GM20000 (cell line): ENCODE data around the gene DDAH2.

ENCODE experiments used
- DNase-seq: peaks from one replicate; pipeline ENCODE4 v3.0.0; 2012; ENCODE audit warnings: low spot score
- TF ChIP-seq, protein P1 (sequence below): IDR thresholded peaks from 2 replicates; pipeline ENCODE4 v1.5.1; 2012; ENCODE audit warnings: mild to moderate bottlenecking, control low read depth; ENCODE audit errors: extremely low read depth, missing control alignments

DDAH2 gene

DNA sequence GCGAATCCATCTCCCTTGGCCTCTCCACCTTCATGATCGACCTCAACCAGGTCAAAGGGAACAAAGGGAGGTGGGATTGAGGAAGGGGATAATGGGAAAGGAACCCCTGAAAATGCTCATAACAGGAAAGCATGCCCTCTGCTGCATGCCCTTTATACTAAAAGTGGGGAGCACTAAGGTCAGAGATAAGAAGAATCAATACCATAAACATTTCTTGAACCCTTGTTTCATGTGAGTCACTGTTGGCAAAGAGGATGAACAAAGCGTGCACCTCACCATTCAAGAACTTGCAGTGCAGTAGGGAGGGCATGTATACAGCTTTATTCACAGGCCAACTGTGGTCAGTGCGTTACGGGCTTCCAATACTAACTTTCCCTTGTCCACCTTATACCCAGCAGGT is 31.7 kb upstream of the DDAH2 start:
- TF ChIP-seq, protein P1, sequence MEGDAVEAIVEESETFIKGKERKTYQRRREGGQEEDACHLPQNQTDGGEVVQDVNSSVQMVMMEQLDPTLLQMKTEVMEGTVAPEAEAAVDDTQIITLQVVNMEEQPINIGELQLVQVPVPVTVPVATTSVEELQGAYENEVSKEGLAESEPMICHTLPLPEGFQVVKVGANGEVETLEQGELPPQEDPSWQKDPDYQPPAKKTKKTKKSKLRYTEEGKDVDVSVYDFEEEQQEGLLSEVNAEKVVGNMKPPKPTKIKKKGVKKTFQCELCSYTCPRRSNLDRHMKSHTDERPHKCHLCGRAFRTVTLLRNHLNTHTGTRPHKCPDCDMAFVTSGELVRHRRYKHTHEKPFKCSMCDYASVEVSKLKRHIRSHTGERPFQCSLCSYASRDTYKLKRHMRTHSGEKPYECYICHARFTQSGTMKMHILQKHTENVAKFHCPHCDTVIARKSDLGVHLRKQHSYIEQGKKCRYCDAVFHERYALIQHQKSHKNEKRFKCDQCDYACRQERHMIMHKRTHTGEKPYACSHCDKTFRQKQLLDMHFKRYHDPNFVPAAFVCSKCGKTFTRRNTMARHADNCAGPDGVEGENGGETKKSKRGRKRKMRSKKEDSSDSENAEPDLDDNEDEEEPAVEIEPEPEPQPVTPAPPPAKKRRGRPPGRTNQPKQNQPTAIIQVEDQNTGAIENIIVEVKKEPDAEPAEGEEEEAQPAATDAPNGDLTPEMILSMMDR, result no peak
- no peak for DNase-seq

DNA sequence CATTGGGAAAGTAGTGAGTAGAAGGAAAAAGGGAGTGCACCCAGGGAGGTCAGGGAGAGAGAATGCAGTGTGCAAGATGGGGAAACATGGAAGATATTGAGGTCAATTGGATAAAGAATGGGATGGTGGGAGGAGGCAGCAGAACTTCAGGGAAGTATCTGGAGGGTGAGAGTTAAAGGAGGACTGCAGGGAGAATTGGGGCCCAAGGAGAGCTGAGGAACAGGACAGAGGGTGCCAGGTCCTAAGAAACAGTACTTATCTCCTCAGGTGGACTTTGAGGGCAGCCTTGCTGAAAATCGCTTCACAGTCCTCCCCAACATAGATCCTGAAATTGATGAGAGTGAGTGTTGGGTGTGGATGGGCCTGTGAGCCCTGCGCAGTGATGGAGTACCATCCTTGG is 29.2 kb upstream of the DDAH2 start:
- TF ChIP-seq, protein P1, result no peak
- DNase-seq, result no peak

DNA sequence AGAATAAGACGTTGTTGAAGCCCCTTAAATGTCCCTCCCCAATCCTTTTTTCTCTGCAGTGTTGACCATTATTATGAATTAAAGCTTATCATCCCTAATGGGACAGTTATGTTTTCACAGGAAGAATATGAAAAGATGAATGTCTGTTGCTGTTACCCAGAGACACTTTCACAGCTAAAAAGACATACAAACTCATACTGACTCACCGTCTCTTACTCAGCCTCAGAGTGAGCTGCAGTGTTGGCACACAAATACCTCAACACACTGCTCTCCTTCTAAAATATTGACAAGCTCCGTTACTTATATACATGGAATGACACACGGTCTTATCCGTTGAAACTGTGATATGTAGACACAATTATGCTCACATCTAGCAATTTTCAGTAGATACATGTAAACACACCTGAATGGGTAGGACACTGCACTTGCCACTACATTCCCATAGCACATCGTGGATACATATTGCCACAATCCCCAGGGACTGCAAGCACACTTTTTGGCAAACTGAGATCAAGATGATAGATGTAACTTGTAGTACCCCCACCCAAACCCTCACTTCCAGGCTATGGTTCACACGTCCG is 23.7 kb upstream of the DDAH2 start:
- DNase-seq, result no peak
- TF ChIP-seq, protein P1, result no peak

DNA sequence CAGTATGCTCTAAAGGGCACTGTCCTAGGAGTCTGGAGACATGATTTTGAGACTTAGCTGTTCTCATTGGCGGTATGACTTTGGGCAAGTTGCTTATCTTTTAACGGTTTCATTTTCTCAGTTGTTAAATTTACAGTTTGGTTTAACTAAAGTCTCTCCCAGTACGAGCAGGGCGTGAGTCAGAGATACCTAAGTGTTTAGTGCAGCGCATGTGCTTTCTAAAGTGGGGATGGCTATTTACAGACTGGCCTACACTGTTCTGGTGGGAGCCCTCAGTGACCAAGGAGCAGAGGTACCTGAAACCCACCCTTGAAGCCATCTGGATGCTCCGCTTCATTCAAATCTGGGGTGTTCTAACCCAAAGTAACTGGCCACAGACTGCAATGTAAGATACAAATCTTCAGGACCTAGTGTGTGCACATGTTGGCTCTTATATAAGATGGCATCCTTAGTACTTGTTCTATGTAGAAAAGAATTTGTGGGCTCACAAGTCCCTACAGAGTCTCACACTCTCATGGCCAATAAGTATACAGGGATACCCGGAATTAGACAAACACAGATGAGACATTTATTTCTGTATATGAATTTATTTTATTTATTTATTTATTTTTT is 21.4 kb upstream of the DDAH2 start:
- no peak for DNase-seq

DNA sequence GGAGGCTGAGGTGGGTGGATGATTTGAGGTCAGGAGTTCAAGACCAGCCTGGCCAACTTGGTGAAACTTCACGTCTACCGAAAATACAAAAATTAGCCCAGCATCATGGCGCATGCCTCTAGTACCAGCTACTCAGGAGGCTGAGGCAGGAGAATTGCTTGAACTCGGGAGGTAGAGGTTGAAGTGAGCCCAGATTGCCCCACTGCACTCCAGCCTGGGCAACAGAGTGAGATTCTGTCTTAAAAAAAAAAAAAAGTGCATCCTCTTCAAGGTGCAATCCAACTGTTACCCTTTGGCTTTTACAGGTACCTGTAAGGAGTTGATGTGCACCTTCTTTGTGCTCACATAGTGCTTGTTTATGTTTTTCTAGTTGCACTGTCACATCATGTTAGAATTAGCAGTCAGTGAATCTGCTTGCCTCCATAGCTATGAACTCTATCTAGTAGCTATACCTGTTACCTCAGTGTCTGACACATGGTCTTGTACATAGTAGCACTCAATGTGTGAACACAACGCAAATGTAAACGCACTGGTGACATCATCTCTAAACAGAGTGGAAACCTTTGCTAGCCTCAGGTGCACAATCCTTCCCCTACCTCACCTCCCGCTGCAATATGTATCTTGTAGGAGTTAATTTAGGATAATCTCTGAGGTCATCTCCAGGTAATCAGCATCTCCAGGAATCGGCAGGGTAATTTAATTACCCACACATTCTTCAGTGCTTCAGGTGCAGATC is 20.4 kb upstream of the DDAH2 start:
- DNase-seq, result no peak
- TF ChIP-seq, protein P1, result no peak

More for the DNA sequence above, 21.4 kb upstream of the DDAH2 start:
- TF ChIP-seq, protein P1, result no peak

DNA sequence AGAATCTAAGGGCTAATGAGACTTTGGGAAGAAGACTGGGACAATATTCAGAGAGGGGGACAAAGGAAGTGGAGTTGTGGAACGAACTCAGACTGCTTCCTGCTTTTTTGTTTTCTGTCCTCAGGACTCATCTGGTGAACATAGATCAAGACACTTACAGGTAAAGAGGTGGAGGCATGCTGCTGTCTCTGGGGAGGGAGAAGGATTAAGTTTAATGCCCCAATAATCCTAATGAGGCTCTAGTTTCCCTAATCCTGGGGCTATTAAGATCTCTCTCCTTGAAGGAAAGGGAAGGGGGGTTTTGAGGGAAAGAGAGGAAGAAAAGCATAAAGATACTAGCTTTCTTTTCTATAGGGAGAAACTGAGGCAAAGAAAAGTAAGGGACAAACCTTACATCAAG is 15.3 kb upstream of the DDAH2 start:
- DNase-seq, result no peak
- TF ChIP-seq, protein P1, result no peak

DNA sequence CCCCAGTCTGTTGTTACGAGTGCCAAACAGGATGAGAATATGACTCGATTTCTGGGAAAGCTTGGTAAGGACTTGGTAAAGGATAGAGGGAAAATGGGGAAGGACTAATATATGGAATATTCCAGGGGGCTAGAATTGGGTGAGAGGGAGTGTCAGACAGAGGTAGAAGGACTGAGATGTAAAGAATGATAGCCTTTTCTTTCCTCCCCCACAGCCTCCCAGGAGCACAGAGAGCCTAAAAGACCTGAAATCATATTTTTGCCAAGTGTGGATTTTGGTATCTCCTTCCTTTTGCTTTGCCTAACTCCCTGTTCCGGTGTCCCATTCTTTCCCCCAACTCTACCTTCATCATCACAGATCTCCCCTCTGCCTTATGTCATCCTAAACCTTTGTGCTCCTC is 13.8 kb upstream of the DDAH2 start:
- DNase-seq, result no peak

More for the DNA sequence above, 13.8 kb upstream of the DDAH2 start:
- TF ChIP-seq, protein P1, result no peak
